HFFc6 (cell line): Measurements from ENCODE around the gene RGMA. TPM values are rescaled to one million over a fixed set of nuclear protein-coding genes. Genes with fewer than 3 reads are reported as not detected.

Experiments used
- DNase-seq: peaks from one replicate; pipeline ENCODE4 v3.0.0-alpha.2; 2018
- H3K27ac Mint-ChIP-seq: 2 replicates; pipeline ENCODE4 v1.8.0; 2020; ENCODE audit warnings: mild to moderate bottlenecking, mixed read lengths
- H3K27me3 Mint-ChIP-seq: 2 replicates; pipeline ENCODE4 v1.8.0; 2021; ENCODE audit warnings: mild to moderate bottlenecking, moderate library complexity, mixed read lengths; ENCODE audit not compliant: insufficient read depth
- H3K36me3 Mint-ChIP-seq: 2 replicates; pipeline ENCODE4 v1.8.0; 2021; ENCODE audit warnings: low read depth, mixed read lengths
- H3K4me1 Mint-ChIP-seq: 2 replicates; pipeline ENCODE4 v1.8.0; 2020; ENCODE audit warnings: low read depth, mixed read lengths
- H3K4me3 Mint-ChIP-seq: 2 replicates; pipeline ENCODE4 v1.8.0; 2020; ENCODE audit warnings: mild to moderate bottlenecking, moderate library complexity, mixed read lengths
- H3K9me3 Mint-ChIP-seq: 2 replicates; pipeline ENCODE4 v1.8.0; 2020; ENCODE audit warnings: mild to moderate bottlenecking, mixed read lengths
- total RNA-seq, 6 experiments: library from RNA; stranded (reverse); fragmentation: NEBNext Ultra II Directional; extraction: Animal tissue kit (Norgen Biotek cat#: 25700); gene quantifications; 2 replicates in 1 of 6; 3 replicates in 5 of 6; pipeline ENCODE4 v1.2.3, GENCODE V29; 2021
- TF ChIP-seq, protein P1 (sequence below): fragments of 200-600 bp; sonication (generic); IDR thresholded peaks from 2 replicates; pipeline ENCODE4 v1.5.0; 2021; ENCODE audit warnings: antibody characterized with exemption, mild to moderate bottlenecking

RGMA gene
- total RNA-seq, 6 experiments from 2014 or later, result 0.07 to 0.32 (median 0.19) TPM; not detected in 1

DNA sequence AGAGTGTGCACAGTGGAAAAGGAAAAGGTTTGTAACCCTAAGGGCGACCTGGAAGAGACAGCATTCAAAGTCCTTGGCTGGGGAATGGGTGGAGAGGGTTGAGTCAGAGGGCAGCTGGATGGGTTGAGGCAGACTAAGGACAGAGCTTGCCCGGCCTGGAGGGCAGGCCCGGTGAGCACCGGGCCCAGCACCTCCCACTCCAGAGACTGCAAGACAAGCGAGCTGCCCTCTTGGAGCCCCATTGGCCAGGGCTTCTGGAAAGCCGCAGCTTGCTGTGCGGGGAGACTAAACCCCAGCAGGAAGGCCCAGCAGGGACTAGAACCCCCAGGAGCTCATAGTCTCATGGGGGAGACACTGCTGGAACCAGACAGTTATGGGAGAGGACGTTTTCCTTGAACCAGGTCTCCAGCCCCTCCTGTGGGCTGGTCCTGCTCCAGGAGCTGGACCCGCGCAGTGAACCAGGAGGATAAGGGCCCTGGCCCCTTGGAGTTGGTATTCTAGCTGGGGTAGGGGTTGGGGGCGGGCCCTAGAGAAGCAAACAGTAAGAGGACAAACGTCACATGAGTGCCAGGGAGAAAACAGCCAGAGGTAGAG is 59.1 kb downstream of the RGMA start:
- DNase-seq, result no peak
- TF ChIP-seq, protein P1, sequence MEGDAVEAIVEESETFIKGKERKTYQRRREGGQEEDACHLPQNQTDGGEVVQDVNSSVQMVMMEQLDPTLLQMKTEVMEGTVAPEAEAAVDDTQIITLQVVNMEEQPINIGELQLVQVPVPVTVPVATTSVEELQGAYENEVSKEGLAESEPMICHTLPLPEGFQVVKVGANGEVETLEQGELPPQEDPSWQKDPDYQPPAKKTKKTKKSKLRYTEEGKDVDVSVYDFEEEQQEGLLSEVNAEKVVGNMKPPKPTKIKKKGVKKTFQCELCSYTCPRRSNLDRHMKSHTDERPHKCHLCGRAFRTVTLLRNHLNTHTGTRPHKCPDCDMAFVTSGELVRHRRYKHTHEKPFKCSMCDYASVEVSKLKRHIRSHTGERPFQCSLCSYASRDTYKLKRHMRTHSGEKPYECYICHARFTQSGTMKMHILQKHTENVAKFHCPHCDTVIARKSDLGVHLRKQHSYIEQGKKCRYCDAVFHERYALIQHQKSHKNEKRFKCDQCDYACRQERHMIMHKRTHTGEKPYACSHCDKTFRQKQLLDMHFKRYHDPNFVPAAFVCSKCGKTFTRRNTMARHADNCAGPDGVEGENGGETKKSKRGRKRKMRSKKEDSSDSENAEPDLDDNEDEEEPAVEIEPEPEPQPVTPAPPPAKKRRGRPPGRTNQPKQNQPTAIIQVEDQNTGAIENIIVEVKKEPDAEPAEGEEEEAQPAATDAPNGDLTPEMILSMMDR, result no peak

DNA sequence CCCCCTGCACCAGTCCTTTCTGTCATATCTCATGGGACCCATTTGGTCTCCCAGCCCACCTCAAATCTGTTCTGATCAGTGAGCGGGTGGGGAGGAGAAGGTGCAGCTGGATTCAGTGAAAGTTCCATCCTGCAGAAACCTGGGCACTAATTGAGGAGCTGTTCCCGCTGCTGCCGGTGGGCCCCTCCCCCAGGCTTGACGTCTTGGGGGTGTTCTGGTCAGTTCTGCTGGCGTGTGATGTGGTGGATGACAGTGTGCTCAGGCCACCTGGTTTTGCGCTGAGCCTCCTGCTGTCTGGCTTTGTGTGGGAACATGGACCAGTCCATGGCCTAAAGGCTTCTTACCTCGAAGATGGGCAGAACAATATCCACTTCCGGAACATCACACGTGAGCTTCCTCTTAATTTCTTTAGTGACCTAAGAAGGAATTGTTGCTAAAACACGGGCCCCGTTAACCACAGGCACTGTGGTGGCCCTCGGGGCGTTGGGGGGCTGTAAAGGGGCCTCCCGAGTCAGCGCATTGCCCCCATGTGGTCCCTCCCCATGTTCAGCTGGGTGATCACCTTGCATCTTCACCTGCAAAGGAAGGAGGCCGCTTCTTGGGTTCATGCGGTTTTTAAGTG is 59.7 kb downstream of the RGMA start:
- peak overlapping the region; percentile 57; the same call in 1 of the 2 replicates for H3K4me3 Mint-ChIP-seq
- TF ChIP-seq, protein P1, result no peak
- peaks cover 33% of the 10 kb centered on the region for H3K27me3 Mint-ChIP-seq

More for the DNA sequence above, 59.1 kb downstream of the RGMA start:
- peak overlapping the region; percentile 68 for H3K27ac Mint-ChIP-seq
- peak overlapping the region; percentile 57; the same call in 1 of the 2 replicates for H3K4me3 Mint-ChIP-seq
- H3K36me3 Mint-ChIP-seq, result peaks cover 15% of the 10 kb centered on the region
- no peaks in the 10 kb centered on the region; the same call in 1 of the 2 replicates for H3K9me3 Mint-ChIP-seq
- H3K27me3 Mint-ChIP-seq, result peaks cover 31% of the 10 kb centered on the region
- peaks cover 31% of the 10 kb centered on the region for H3K4me1 Mint-ChIP-seq

DNA sequence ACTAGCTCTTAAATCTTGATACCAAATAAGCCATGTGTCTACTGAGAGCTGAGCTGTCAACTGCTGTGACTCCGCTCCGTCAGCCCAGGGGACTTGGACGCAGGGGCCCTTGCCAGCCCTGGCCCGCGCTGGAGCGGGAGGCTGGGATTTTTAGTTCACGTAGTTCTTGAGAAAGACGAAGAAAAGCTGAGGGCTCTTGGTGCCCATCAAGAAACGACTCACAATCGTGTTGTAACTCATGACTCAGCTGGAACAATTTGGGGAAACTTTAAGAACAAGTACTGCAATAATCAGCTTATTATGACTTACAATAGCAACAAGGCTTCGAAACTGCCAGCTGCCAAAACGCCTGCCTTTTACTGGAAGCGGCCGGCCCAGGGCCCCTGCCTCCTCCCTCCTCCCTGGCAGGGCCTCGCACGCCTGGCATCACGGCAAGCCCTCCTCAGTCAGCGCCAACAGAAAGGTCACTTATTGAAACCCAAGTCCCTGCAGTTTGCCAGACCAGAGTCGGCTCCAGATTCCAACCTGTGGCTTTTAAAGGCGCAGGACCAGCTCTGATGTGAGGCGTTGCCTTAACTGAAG is 60.3 kb downstream of the RGMA start:
- Mint-ChIP-seq H3K27ac (peak overlapping the region; percentile 73), H3K4me1 (peaks cover 31% of the 10 kb centered on the region), H3K9me3 (no peaks in the 10 kb centered on the region; the same call in 1 of the 2 replicates), H3K27me3 (peaks cover 30% of the 10 kb centered on the region), H3K36me3 (peaks cover 25% of the 10 kb centered on the region), H3K4me3 (peak overlapping the region; percentile 46; the same call in 1 of the 2 replicates)
- TF ChIP-seq, protein P1, result no peak
- DNase-seq, result peak; percentile 57

More for the DNA sequence above, 59.7 kb downstream of the RGMA start:
- no peak for DNase-seq
- peaks cover 21% of the 10 kb centered on the region for H3K36me3 Mint-ChIP-seq
- no peaks in the 10 kb centered on the region; the same call in 1 of the 2 replicates for H3K9me3 Mint-ChIP-seq
- H3K27ac Mint-ChIP-seq, result peak overlapping the region; percentile 68
- peaks cover 31% of the 10 kb centered on the region for H3K4me1 Mint-ChIP-seq

DNA sequence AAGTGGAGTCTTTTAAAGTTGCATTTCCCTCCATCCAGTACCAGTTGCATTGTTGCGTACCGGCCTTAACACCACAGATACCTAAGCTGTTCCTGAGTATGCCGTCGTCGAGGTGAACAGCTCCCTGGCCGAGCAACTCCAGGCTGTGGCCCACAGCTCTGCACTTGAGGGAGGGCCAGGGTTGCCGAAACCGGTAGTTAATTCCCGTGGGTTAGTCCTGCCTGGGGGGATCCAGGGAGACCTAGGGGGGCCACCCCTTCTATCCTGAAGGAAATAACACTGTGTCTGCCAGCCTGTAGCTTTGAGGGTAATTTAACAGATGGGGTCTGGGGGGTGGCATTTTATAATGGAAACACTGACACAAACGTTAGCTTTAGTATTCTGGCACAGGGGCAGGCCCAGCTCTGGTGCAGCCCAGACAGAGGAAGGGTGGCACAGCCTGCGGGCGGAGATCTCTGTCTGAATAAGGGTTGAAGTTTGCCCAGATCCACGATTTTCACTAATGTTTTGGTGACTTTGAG is 60.8 kb downstream of the RGMA start:
- Mint-ChIP-seq H3K27me3 (peaks cover 29% of the 10 kb centered on the region), H3K36me3 (peaks cover 30% of the 10 kb centered on the region), H3K9me3 (no peaks in the 10 kb centered on the region; the same call in 1 of the 2 replicates), H3K27ac (peak overlapping the region; percentile 73), H3K4me3 (peak overlapping the region; percentile 46; the same call in 1 of the 2 replicates), H3K4me1 (peaks cover 32% of the 10 kb centered on the region)
- DNase-seq, result no peak
- TF ChIP-seq, protein P1, result no peak

DNA sequence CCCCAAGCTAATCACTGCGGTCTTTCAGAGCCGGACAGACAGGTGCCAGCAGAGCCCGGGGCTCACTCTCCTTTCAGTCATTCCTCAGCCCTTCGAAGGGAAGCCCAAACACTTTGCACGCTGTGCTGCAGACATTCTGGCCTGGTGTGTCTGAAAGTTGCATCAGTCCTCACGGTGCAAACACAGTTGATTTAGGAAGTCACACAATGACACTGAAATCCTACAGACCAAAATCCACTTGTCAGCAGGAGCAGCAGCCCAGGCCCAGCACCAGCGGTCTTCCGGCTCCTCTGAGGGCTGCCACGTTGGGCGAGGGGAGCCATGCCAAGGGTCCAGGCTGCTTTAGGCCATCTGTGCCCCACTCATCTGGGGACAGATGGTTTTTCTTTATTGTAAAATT is 61.6 kb downstream of the RGMA start:
- Mint-ChIP-seq H3K4me3 (no peak overlapping the region), H3K4me1 (peaks cover 37% of the 10 kb centered on the region), H3K27ac (no peak overlapping the region), H3K36me3 (peaks cover 36% of the 10 kb centered on the region), H3K9me3 (no peaks in the 10 kb centered on the region; the same call in 1 of the 2 replicates), H3K27me3 (peaks cover 29% of the 10 kb centered on the region)
- TF ChIP-seq, protein P1, result no peak
- DNase-seq, result no peak
